Prostate gland (tissue), 2 donors: ENCODE measurements around the gene BTG2. TPM values are rescaled to one million over a fixed set of nuclear protein-coding genes. Genes with fewer than 3 reads are reported as not detected.
A peak's percentile ranks its signal among the peaks of the same experiment; 100 is the strongest.

Experiments used
- DNase-seq: peaks from one replicate; pipeline ENCODE4 v3.0.0-alpha.2; 2019; ENCODE audit warnings: low spot score
- H3K27ac ChIP-seq, 2 donors: fragments of 200-600 bp; sonication (generic); 2 replicates each; pipeline ENCODE4 v1.5.1; 2017 to 2019
- H3K27me3 ChIP-seq: fragments of 200-600 bp; sonication (generic); replicated peaks from 2 replicates; pipeline ENCODE4 v1.5.1; 2019; ENCODE audit not compliant: insufficient read depth
- H3K36me3 ChIP-seq, 2 donors: fragments of 200-600 bp; sonication (generic); 1 replicate in 1 of 2; 2 replicates in 1 of 2; pipeline versions ENCODE4 v1.5.1 to v1.8.1; 2017 to 2019
- H3K4me1 ChIP-seq: fragments of 200-600 bp; sonication (generic); replicated peaks from 2 replicates; pipeline ENCODE4 v1.5.1; 2019
- H3K4me3 ChIP-seq, 2 donors: fragments of 200-600 bp; sonication (generic); 2 replicates each; pipeline ENCODE4 v1.5.1; 2017 to 2019
- H3K9me3 ChIP-seq: fragments of 200-600 bp; sonication (generic); 2 replicates; pipeline ENCODE4 v1.5.1; 2017
- POLR2A ChIP-seq: fragments of 450-650 bp; IDR thresholded peaks from one replicate; pipeline ENCODE4 v1.6.1; 2016; ENCODE audit warnings: antibody characterized with exemption, mild to moderate bottlenecking
- POLR2AphosphoS5 ChIP-seq: sonication (generic); formaldehyde crosslinking; IDR thresholded peaks from one replicate; pipeline ENCODE4 v1.6.1; 2017; ENCODE audit warnings: antibody characterized with exemption
- WGBS: methylation state at CpG from one replicate; pipeline ENCODE4 v1.1.5; 2018; 5-methylcytosine and 5-hydroxymethylcytosine counted together
- intact Hi-C: fragments of 100-400 bp; cut with DNase I; formaldehyde crosslinking; loops from one replicate; pipeline ENCODE4 v1.14.2; 2022
- total RNA-seq, 2 donors: library from RNA; depleted of rRNA; stranded (reverse); fragments of >200 nt; gene quantifications; one replicate each; pipeline ENCODE4 v1.1.0, GENCODE V29; 2016
- TF ChIP-seq, protein P1 (sequence below), 4 experiments: fragments of 200-600 bp in 2 of 4; fragments of 450-650 bp in 2 of 4; sonication (generic) in 2 of 4; IDR thresholded peaks; 1 replicate in 3 of 4; 2 replicates in 1 of 4; pipeline ENCODE4 v1.5.1; 2016 to 2019; ENCODE audit warnings: antibody characterized with exemption in 4 of 4, mild to moderate bottlenecking in 2 of 4, moderate library complexity in 2 of 4

The BTG2 gene
- total RNA-seq, 2 donors from 2014 or later, result 91.0 to 131 TPM

GRCh38 chr1:203267347-203267846 lies 37.9 kb upstream of the BTG2 start:
- TF ChIP-seq, protein P1, sequence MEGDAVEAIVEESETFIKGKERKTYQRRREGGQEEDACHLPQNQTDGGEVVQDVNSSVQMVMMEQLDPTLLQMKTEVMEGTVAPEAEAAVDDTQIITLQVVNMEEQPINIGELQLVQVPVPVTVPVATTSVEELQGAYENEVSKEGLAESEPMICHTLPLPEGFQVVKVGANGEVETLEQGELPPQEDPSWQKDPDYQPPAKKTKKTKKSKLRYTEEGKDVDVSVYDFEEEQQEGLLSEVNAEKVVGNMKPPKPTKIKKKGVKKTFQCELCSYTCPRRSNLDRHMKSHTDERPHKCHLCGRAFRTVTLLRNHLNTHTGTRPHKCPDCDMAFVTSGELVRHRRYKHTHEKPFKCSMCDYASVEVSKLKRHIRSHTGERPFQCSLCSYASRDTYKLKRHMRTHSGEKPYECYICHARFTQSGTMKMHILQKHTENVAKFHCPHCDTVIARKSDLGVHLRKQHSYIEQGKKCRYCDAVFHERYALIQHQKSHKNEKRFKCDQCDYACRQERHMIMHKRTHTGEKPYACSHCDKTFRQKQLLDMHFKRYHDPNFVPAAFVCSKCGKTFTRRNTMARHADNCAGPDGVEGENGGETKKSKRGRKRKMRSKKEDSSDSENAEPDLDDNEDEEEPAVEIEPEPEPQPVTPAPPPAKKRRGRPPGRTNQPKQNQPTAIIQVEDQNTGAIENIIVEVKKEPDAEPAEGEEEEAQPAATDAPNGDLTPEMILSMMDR (IDR thresholded peaks at IDR 0.05), result peak; percentile 87 to 95 (median 94)
- TF ChIP-seq POLR2A (no peak), POLR2AphosphoS5 (peak; percentile 86)
- H3K4me3 ChIP-seq, result peak overlapping the region; percentile 32 to 42
- H3K36me3 ChIP-seq, result no peaks in the 10 kb centered on the region
- intact Hi-C loops, result no loop called here
- H3K9me3 ChIP-seq, result no peaks in the 10 kb centered on the region
- no peaks in the 10 kb centered on the region for H3K4me1 ChIP-seq
- DNase-seq, result peak; percentile 92
- H3K27me3 ChIP-seq, result no peaks in the 10 kb centered on the region
- WGBS, result under 1% methylated on average over 20 of the region's 20 CpGs
- H3K27ac ChIP-seq, result peak overlapping the region; percentile 78 to 79

DNA sequence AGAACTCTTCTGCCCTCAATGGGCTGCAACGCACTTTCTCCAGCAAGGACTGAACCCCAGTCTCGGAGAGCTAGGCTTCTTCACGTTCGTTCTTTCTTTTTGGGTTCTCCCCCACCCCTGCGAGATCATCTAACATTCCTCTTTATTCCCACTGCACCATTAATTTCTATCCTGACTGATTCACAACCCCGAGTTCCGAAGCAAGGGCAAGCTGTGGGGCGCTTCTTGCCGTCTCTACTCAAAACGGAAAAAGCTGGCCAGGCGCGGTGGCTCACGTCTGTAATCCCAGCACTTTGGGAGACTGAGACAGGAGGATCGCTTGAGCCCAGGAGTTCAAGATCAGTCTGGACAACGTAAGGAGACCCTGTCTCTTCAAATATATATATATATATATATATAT lies 37.4 kb upstream of the BTG2 start:
- no peaks in the 10 kb centered on the region for H3K4me1 ChIP-seq
- H3K4me3 ChIP-seq, result peak overlapping the region; percentile 32 to 42
- 74% methylated on average over 15 of the region's 15 CpGs for WGBS
- no peaks in the 10 kb centered on the region for H3K27me3 ChIP-seq
- no peaks in the 10 kb centered on the region for H3K9me3 ChIP-seq
- peak overlapping the region; percentile 78 to 79 for H3K27ac ChIP-seq
- DNase-seq, result no peak
- intact Hi-C loops, result no loop called here
- TF ChIP-seq POLR2AphosphoS5, result no peak
- TF ChIP-seq POLR2A, result no peak
- TF ChIP-seq, protein P1 (IDR thresholded peaks at IDR 0.05), result no peak
- no peaks in the 10 kb centered on the region for H3K36me3 ChIP-seq

GRCh38 chr1:203268901-203269653 lies 36.2 kb upstream of the BTG2 start:
- Histone ChIP-seq H3K4me1 (no peaks in the 10 kb centered on the region), H3K27me3 (no peaks in the 10 kb centered on the region), H3K27ac (peak overlapping the region; percentile 69), H3K36me3 (no peaks in the 10 kb centered on the region), H3K9me3 (no peaks in the 10 kb centered on the region), H3K4me3 (no peak overlapping the region)
- peak; percentile 64 for TF ChIP-seq POLR2AphosphoS5
- TF ChIP-seq, protein P1 (IDR thresholded peaks at IDR 0.05), result peak; percentile 91 to 95 (median 94)
- no peak for TF ChIP-seq POLR2A
- peak; percentile 60 for DNase-seq
- 27% methylated on average over 5 of the region's 5 CpGs for whole genome bisulfite sequencing
- intact Hi-C loops, result no loop called here

DNA sequence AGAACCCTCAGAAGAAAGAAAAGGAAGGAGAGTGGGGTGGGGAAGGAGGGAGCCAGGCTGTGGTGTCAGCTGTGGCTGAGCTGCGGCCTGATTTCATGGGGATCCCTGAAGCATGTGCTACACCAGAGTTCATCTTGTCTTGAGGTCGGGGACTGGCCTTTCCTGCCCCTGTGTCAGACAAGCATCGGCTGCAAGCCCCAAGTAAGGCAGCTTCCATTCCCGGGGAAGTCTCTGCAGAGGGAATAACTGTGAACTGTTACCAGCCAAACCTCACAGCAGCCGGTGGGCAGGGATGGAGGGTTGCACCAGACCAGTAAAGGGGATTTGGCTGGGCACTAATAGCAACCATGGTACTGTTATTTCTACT lies 35.7 kb upstream of the BTG2 start:
- no peak for DNase-seq
- Histone ChIP-seq H3K36me3 (no peaks in the 10 kb centered on the region), H3K4me3 (no peak overlapping the region), H3K9me3 (no peaks in the 10 kb centered on the region), H3K4me1 (peaks cover 2% of the 10 kb centered on the region), H3K27ac (no peak overlapping the region), H3K27me3 (no peaks in the 10 kb centered on the region)
- WGBS, result 74% methylated on average over 5 of the region's 5 CpGs
- TF ChIP-seq, protein P1 (IDR thresholded peaks at IDR 0.05), result no peak
- no peak for TF ChIP-seq POLR2AphosphoS5
- TF ChIP-seq POLR2A, result no peak
- intact Hi-C loops, result loop anchor here (5.0 kb wide), 4 partner anchors 58 to 232 kb away; no protein-coding TSS in a partner anchor
